Retinal pigment epithelial cell (primary cell): ENCODE data around the gene SIGLEC6.
A peak's percentile ranks its signal among the peaks of the same experiment; 100 is the strongest.

Experiments used
- DNase-seq: peaks from one replicate; pipeline ENCODE4 v3.0.0-alpha.2; 2010; ENCODE audit warnings: low read depth
- H3K4me3 ChIP-seq: 2 replicates; pipeline ENCODE4 v1.5.1; 2011; ENCODE audit warnings: mild to moderate bottlenecking, low read length, control low read depth, moderate library complexity
- TF ChIP-seq, protein P1 (sequence below): conservative IDR thresholded peaks from 2 replicates; pipeline ENCODE4 v1.5.1; 2011; ENCODE audit warnings: low read depth, low read length, control low read depth, inconsistent platforms

SIGLEC6 gene

GRCh38 chr19:51524666-51525264 is 6.7 kb downstream of the SIGLEC6 start:
- no peak for DNase-seq
- TF ChIP-seq, protein P1, sequence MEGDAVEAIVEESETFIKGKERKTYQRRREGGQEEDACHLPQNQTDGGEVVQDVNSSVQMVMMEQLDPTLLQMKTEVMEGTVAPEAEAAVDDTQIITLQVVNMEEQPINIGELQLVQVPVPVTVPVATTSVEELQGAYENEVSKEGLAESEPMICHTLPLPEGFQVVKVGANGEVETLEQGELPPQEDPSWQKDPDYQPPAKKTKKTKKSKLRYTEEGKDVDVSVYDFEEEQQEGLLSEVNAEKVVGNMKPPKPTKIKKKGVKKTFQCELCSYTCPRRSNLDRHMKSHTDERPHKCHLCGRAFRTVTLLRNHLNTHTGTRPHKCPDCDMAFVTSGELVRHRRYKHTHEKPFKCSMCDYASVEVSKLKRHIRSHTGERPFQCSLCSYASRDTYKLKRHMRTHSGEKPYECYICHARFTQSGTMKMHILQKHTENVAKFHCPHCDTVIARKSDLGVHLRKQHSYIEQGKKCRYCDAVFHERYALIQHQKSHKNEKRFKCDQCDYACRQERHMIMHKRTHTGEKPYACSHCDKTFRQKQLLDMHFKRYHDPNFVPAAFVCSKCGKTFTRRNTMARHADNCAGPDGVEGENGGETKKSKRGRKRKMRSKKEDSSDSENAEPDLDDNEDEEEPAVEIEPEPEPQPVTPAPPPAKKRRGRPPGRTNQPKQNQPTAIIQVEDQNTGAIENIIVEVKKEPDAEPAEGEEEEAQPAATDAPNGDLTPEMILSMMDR: no peak
- H3K4me3 ChIP-seq: no peak overlapping the region

- no peak for DNase-seq
- TF ChIP-seq, protein P1: no peak
- H3K4me3 ChIP-seq: no peak overlapping the region
Measured at GRCh38 chr19:51521781-51522180, 9.7 kb downstream of the SIGLEC6 start.

GRCh38 chr19:51521357-51521756 is 10.1 kb downstream of the SIGLEC6 start:
- TF ChIP-seq, protein P1: no peak
- H3K4me3 ChIP-seq: no peak overlapping the region
- no peak for DNase-seq

GRCh38 chr19:51520728-51521127 is 10.7 kb downstream of the SIGLEC6 start:
- no peak for DNase-seq
- TF ChIP-seq, protein P1: no peak
- no peak overlapping the region for H3K4me3 ChIP-seq

DNA sequence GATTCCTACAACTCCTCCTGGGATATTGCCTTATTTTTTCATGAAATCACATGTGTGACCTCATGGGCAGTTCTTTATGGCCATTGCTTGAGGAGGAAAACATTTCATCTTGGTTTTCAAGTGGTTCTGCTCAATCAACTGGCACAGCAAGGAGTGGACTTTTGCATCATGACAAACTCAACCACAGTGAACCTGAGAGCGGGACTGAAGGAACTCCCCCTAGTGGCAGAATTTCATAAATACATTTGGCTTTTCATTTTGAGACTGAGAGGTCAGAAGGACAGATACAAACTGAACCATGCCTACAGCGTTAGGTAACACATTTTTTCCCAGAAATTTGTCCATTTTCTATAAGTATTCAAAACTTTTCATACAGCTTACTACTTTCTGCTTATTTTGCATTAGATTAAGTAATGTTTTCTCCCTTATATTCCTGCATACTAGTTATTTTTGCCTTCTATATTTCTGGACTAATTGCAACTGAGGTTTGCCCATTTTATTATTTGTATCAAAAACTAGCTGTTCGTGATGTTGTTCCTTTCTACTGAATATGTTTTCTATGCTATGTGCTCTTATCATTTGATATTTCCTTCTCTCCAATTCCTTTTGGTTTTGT is 16.5 kb downstream of the SIGLEC6 start:
- peak; percentile 0 for DNase-seq
- TF ChIP-seq, protein P1: peak; percentile 76
- no peak overlapping the region for H3K4me3 ChIP-seq

- DNase-seq: no peak
- no peak overlapping the region for H3K4me3 ChIP-seq
- TF ChIP-seq, protein P1: no peak
Measured at GRCh38 chr19:51513968-51514367, 17.5 kb downstream of the SIGLEC6 start.

DNA sequence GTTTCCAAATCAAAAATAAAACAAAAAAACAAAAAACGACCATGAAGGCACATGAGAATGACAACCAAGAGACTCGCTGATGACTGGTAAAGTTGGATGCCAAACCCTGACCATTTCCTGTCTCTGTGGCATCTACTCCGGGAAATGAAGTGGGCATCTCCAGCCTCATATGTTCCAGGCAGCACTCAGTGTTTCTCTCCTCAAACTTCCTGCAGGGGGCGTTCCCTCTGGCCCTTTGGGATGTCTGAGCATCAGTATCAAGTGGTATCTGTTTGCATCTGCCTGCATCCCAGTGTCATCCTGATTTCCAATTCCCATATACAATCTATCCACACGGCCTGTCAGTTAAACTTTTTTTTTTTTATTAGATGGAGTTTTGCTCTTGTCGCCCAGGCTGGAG is 20.1 kb downstream of the SIGLEC6 start:
- TF ChIP-seq, protein P1: no peak
- DNase-seq: no peak

More for the DNA sequence above, 20.1 kb downstream of the SIGLEC6 start:
- H3K4me3 ChIP-seq: no peak overlapping the region
